MM.1S (cell line): ENCODE data around the gene CTRB2.

ENCODE experiments used
- DNase-seq: peaks from one replicate; pipeline ENCODE4 v3.0.0-alpha.2; 2015
- H2AFZ ChIP-seq: fragments of 300-600 bp; sonication (generic); 2 replicates; pipeline ENCODE4 v1.6.0; 2016; ENCODE audit warnings: antibody characterized with exemption, low read length
- H3F3A ChIP-seq: fragments of 300-600 bp; sonication (generic); 2 replicates; pipeline ENCODE4 v1.6.1; 2016; ENCODE audit warnings: mild to moderate bottlenecking, antibody characterized with exemption, low read length, moderate library complexity, mixed read lengths; ENCODE audit not compliant: insufficient read depth
- H3K27ac ChIP-seq: fragments of 300-600 bp; sonication (generic); 2 replicates; pipeline ENCODE4 v1.5.1; 2016; ENCODE audit warnings: mild to moderate bottlenecking, low read length
- H3K27me3 ChIP-seq: fragments of 300-600 bp; sonication (generic); replicated peaks from 2 replicates; pipeline ENCODE4 v1.6.0; 2016; ENCODE audit warnings: low read length; ENCODE audit not compliant: insufficient read depth
- H3K36me3 ChIP-seq: fragments of 300-600 bp; sonication (generic); replicated peaks from 2 replicates; pipeline ENCODE4 v1.6.1; 2016; ENCODE audit warnings: mild to moderate bottlenecking, low read length, mixed read lengths; ENCODE audit not compliant: insufficient read depth
- H3K4me1 ChIP-seq: fragments of 300-600 bp; sonication (generic); 2 replicates; pipeline ENCODE4 v1.6.1; 2016; ENCODE audit warnings: low read length, mixed read lengths
- H3K4me2 ChIP-seq: fragments of 300-600 bp; sonication (generic); 2 replicates; pipeline ENCODE4 v1.6.0; 2016; ENCODE audit warnings: low read depth, low read length
- H3K4me3 ChIP-seq: fragments of 300-600 bp; sonication (generic); 2 replicates; pipeline ENCODE4 v1.5.1; 2016; ENCODE audit warnings: low read length, mixed read lengths
- H3K79me2 ChIP-seq: fragments of 300-600 bp; sonication (generic); 2 replicates; pipeline ENCODE4 v1.6.1; 2016; ENCODE audit warnings: mixed run types, low read length, mixed read lengths
- H3K9ac ChIP-seq: fragments of 300-600 bp; sonication (generic); 2 replicates; pipeline ENCODE4 v1.6.1; 2016; ENCODE audit warnings: low read length, mixed read lengths
- H3K9me2 ChIP-seq: fragments of 300-600 bp; sonication (generic); replicated peaks from 2 replicates; pipeline ENCODE4 v1.6.1; 2016; ENCODE audit warnings: mild to moderate bottlenecking, low read length, mixed read lengths; ENCODE audit not compliant: insufficient read depth
- H3K9me3 ChIP-seq: fragments of 300-600 bp; sonication (generic); replicated peaks from 2 replicates; pipeline ENCODE4 v1.6.1; 2016; ENCODE audit warnings: mild to moderate bottlenecking, low read length, mixed read lengths; ENCODE audit not compliant: insufficient read depth
- H4K20me1 ChIP-seq: fragments of 300-600 bp; sonication (generic); 2 replicates; pipeline ENCODE4 v1.6.1; 2016; ENCODE audit warnings: mild to moderate bottlenecking, low read length, moderate library complexity, mixed read lengths; ENCODE audit not compliant: insufficient read depth
- EZH2 ChIP-seq: fragments of 300-600 bp; sonication (generic); optimal IDR thresholded peaks from 2 replicates; pipeline ENCODE3; 2017; ENCODE audit warnings: low read depth, mild to moderate bottlenecking, antibody characterized with exemption, low read length, mixed read lengths
- EZH2phosphoT487 ChIP-seq: fragments of 300-600 bp; sonication (generic); IDR thresholded peaks from 2 replicates; pipeline ENCODE4 v1.6.1; 2018; ENCODE audit warnings: antibody characterized with exemption, low read length
- TF ChIP-seq, protein P1 (sequence below): fragments of 300-600 bp; sonication (generic); IDR thresholded peaks from 2 replicates; pipeline ENCODE4 v1.5.1; 2016; ENCODE audit warnings: antibody characterized with exemption, low read length, mixed read lengths

CTRB2 gene

DNA sequence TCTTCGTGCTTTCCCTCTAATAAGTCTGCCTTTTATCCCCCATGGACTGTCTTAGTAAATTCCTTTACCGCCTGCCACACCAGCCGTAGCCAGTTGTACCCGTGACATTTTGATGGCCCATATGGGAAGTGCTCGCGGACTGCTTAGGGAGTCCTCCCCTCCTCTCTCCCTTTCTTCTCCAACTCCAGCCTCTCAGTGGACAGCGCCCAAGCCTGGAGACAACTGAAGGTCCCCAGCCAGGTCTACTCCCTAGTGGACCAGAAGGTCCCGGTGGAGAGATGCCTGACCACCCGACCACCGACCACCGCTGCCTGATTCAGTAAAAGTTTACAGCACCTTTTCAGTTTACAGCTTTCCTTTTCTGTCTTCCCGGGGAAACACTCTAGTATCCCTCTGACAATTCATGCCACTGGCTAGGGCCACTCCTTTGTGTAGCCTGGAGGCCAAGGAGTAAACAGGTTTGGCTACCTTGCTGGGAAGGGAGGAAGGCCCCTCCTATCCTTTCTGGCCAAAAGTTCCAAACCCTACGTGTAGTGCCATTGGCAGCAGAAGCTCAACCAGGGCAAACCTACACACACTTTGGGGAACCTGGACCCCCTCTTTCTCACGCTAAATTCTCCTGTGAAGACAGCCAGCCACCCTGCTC lies 18.0 kb downstream of the CTRB2 start:
- Histone ChIP-seq H3K9me2 (no peaks in the 10 kb centered on the region), H3K27ac (no peak overlapping the region), H2AFZ (no peak overlapping the region), H3K36me3 (no peaks in the 10 kb centered on the region), H3K4me2 (no peak overlapping the region), H3K79me2 (no peaks in the 10 kb centered on the region), H3K27me3 (no peaks in the 10 kb centered on the region), H3K9ac (no peak overlapping the region), H3F3A (no peaks in the 10 kb centered on the region), H3K4me1 (no peaks in the 10 kb centered on the region), H3K4me3 (no peak overlapping the region), H3K9me3 (no peaks in the 10 kb centered on the region), H4K20me1 (no peaks in the 10 kb centered on the region)
- no peak for TF ChIP-seq EZH2phosphoT487
- TF ChIP-seq, protein P1, sequence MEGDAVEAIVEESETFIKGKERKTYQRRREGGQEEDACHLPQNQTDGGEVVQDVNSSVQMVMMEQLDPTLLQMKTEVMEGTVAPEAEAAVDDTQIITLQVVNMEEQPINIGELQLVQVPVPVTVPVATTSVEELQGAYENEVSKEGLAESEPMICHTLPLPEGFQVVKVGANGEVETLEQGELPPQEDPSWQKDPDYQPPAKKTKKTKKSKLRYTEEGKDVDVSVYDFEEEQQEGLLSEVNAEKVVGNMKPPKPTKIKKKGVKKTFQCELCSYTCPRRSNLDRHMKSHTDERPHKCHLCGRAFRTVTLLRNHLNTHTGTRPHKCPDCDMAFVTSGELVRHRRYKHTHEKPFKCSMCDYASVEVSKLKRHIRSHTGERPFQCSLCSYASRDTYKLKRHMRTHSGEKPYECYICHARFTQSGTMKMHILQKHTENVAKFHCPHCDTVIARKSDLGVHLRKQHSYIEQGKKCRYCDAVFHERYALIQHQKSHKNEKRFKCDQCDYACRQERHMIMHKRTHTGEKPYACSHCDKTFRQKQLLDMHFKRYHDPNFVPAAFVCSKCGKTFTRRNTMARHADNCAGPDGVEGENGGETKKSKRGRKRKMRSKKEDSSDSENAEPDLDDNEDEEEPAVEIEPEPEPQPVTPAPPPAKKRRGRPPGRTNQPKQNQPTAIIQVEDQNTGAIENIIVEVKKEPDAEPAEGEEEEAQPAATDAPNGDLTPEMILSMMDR, result no peak
- TF ChIP-seq EZH2, result no peak
- DNase-seq, result no peak

DNA sequence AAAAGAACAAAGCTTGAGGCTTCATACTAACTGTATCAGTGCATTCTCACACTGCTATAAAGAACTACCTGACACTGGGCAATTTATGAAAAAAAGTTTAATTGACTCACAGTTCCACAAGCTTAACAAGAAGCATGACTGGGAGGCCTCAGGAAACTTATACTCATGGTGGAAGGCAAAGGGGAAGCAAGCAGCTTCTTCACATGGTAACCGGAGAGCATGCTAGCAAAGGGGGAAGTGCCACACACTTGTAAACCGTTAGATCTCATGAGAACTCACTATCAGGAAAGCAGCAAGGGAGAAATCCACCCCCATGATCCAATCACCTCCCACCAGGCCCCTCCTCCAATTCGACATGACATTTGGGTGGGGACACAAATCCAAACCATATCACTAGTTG lies 25.3 kb downstream of the CTRB2 start:
- H2AFZ ChIP-seq, result no peak overlapping the region

DNA sequence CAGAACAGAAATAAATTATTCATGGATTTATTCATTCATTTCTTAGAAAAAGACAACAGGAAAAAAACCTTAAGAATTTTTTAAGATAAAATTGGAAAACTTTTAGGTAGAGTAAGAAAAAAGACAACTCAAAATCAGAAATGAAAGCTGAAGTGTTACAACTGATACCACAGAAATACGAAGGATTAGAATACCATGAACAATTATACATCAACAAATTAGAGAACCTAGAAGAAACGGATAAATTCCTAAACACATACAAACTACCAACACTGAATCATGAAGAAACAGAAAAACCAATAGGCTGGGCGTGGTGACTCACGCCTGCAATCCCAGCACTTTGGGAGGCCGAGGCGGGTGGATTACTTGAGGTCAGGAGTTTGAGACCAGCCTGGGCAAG lies 27.8 kb downstream of the CTRB2 start:
- no peak overlapping the region for H3K9ac ChIP-seq

More for the DNA sequence above, 25.3 kb downstream of the CTRB2 start:
- DNase-seq, result no peak
- H3K27ac ChIP-seq, result no peak overlapping the region
- H3K9me3 ChIP-seq, result no peaks in the 10 kb centered on the region
- no peaks in the 10 kb centered on the region for H3K79me2 ChIP-seq
- H3K4me1 ChIP-seq, result no peaks in the 10 kb centered on the region
- no peaks in the 10 kb centered on the region for H3K27me3 ChIP-seq
- TF ChIP-seq EZH2phosphoT487, result no peak
- TF ChIP-seq EZH2, result no peak
- TF ChIP-seq, protein P1, result no peak
- H3K9me2 ChIP-seq, result no peaks in the 10 kb centered on the region
- no peak overlapping the region for H3K4me3 ChIP-seq
- no peak overlapping the region for H3K4me2 ChIP-seq
- no peak overlapping the region for H3K9ac ChIP-seq
- no peaks in the 10 kb centered on the region for H3K36me3 ChIP-seq
- no peaks in the 10 kb centered on the region for H3F3A ChIP-seq
- no peaks in the 10 kb centered on the region for H4K20me1 ChIP-seq

More for the DNA sequence above, 27.8 kb downstream of the CTRB2 start:
- no peaks in the 10 kb centered on the region for H4K20me1 ChIP-seq
- H3K27me3 ChIP-seq, result no peaks in the 10 kb centered on the region
- H3K9me2 ChIP-seq, result no peaks in the 10 kb centered on the region
- no peaks in the 10 kb centered on the region for H3K36me3 ChIP-seq
- no peaks in the 10 kb centered on the region for H3K79me2 ChIP-seq
- H3K9me3 ChIP-seq, result no peaks in the 10 kb centered on the region
- H3K4me3 ChIP-seq, result no peak overlapping the region
- no peak overlapping the region for H3K27ac ChIP-seq
- H3F3A ChIP-seq, result no peaks in the 10 kb centered on the region
- H3K4me1 ChIP-seq, result no peaks in the 10 kb centered on the region
- no peak for TF ChIP-seq EZH2phosphoT487
- TF ChIP-seq EZH2, result no peak
- TF ChIP-seq, protein P1, result no peak
- no peak for DNase-seq
- H2AFZ ChIP-seq, result no peak overlapping the region
- H3K4me2 ChIP-seq, result no peak overlapping the region
